Fibroblast of villous mesenchyme (primary cell): ENCODE results near the gene SDHAF3. TPM values are rescaled to one million over a fixed set of nuclear protein-coding genes. Genes with fewer than 3 reads are reported as not detected.

ENCODE experiments used
- DNase-seq: peaks from one replicate; pipeline ENCODE4 v3.0.0-alpha.2; 2010; ENCODE audit warnings: low read depth
- H3K4me3 ChIP-seq: 2 replicates; pipeline ENCODE4 v1.5.1; 2011; ENCODE audit warnings: low read depth, mild to moderate bottlenecking, low read length
- CTCF ChIP-seq: IDR thresholded peaks from 2 replicates; pipeline ENCODE4 v1.5.1; 2012; ENCODE audit warnings: low read depth, mild to moderate bottlenecking, low read length; ENCODE audit not compliant: insufficient read depth
- total RNA-seq: library from RNA; depleted of rRNA; stranded (reverse); fragments of >200 nt; gene quantifications from 2 replicates; pipeline ENCODE4 v1.2.3, GENCODE V29; 2012

SDHAF3 gene
- total RNA-seq, 1 donor, result 10.4 TPM

GRCh38 chr7:97126483-97127171, 9.1 kb downstream of the SDHAF3 start:
- peak; percentile 29 for DNase-seq
- H3K4me3 ChIP-seq, result no peak overlapping the region
- no peak for TF ChIP-seq CTCF

- no peak for DNase-seq
- H3K4me3 ChIP-seq, result no peak overlapping the region
- TF ChIP-seq CTCF, result no peak
Observed at GRCh38 chr7:97128736-97129135, 11.2 kb downstream of the SDHAF3 start.

GRCh38 chr7:97130417-97131139, 13.1 kb downstream of the SDHAF3 start:
- DNase-seq, result no peak
- no peak overlapping the region for H3K4me3 ChIP-seq
- no peak for TF ChIP-seq CTCF

- no peak for TF ChIP-seq CTCF
- no peak for DNase-seq
Observed at GRCh38 chr7:97133159-97133558, 15.7 kb downstream of the SDHAF3 start.

GRCh38 chr7:97138830-97139229, 21.3 kb downstream of the SDHAF3 start:
- H3K4me3 ChIP-seq, result no peak overlapping the region
- no peak for TF ChIP-seq CTCF
- DNase-seq, result no peak

More at GRCh38 chr7:97133159-97133558, 15.7 kb downstream of the SDHAF3 start:
- no peak overlapping the region for H3K4me3 ChIP-seq

- peak; percentile 54 for DNase-seq
Observed at GRCh38 chr7:97145068-97145467, 27.6 kb downstream of the SDHAF3 start.

More at GRCh38 chr7:97145068-97145467, 27.6 kb downstream of the SDHAF3 start:
- TF ChIP-seq CTCF, result peak; percentile 52
- no peak overlapping the region for H3K4me3 ChIP-seq
